Cardiac fibroblast (primary cell): ENCODE measurements around the gene SLC15A3.

ENCODE experiments used
- DNase-seq, 2 donors: peaks; one replicate each; pipeline versions ENCODE4 v3.0.0 to v3.0.0-alpha.2; 2010; ENCODE audit warnings: low read depth in 2 of 2
- H3K4me3 ChIP-seq, 2 donors: replicated peaks in 1 of 2; 1 replicate in 1 of 2; 2 replicates in 1 of 2; pipeline ENCODE4 v1.5.1; 2011; ENCODE audit warnings: low read depth in 2 of 2, low read length in 2 of 2, mild to moderate bottlenecking in 2 of 2, moderate library complexity in 1 of 2
- CTCF ChIP-seq: IDR thresholded peaks from one replicate; pipeline ENCODE4 v1.5.1; 2011; ENCODE audit warnings: low read depth, mild to moderate bottlenecking, low read length, inconsistent platforms

SLC15A3 gene

GRCh38 chr11:60923800-60924109, 28.2 kb downstream of the SLC15A3 start:
- TF ChIP-seq CTCF: no peak
- H3K4me3 ChIP-seq: peak overlapping the region in 1 of 2 donors; percentile 80

GRCh38 chr11:60923326-60923725, 28.6 kb downstream of the SLC15A3 start:
- no peak for TF ChIP-seq CTCF
- no peak for DNase-seq
- no peak overlapping the region for H3K4me3 ChIP-seq

More at GRCh38 chr11:60923800-60924109, 28.2 kb downstream of the SLC15A3 start:
- DNase-seq: no peak

- H3K4me3 ChIP-seq: no peak overlapping the region
- no peak for DNase-seq
- TF ChIP-seq CTCF: no peak
These were observed 29.1 kb downstream of the SLC15A3 start for GRCh38 chr11:60922906-60923305.

DNA sequence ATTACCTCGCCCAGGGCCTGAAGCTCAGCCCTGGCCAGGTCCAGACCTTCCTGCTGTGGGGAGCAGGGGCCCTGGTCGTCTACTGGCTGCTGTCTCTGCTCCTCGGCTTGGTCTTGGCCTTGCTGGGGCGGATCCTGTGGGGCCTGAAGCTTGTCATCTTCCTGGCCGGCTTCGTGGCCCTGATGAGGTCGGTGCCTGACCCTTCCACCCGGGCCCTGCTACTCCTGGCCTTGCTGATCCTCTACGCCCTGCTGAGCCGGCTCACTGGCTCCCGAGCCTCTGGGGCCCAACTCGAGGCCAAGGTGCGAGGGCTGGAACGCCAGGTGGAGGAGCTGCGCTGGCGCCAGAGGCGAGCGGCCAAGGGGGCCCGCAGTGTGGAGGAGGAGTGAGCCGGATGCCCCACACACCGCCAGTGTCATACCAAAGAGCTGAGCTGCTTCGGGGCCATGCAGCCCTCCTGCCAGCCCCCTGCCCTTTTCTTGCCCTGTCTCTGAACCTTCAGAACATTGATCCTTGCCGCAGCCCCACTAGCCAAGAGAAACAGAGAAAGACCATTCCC, 30.1 kb downstream of the SLC15A3 start:
- no peak overlapping the region for H3K4me3 ChIP-seq
- TF ChIP-seq CTCF: no peak
- DNase-seq: no peak

DNA sequence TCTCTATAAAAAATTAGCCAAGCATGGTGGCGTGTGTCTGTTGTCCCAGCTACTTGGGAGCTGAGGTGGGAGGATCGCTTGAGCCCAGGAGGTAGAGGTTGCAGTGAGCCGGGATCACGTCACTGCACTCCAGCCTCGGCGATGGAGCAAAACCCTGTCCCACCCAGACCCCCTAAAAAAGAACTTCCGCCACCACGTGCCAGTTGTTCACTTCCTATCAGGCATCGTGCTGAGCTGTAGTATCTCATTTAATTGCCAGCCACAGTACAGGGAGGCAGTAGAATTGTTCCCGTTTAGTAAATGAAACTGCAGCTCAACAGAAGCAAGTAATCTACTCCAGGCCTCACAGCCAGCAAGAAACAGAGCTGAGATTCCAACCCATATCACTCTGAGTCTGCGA, 30.7 kb downstream of the SLC15A3 start:
- no peak for DNase-seq
- no peak for TF ChIP-seq CTCF
- no peak overlapping the region for H3K4me3 ChIP-seq

GRCh38 chr11:60919956-60920355, 32.0 kb downstream of the SLC15A3 start:
- peak in 1 of 2 donors; percentile 53 for DNase-seq
- TF ChIP-seq CTCF: no peak
- H3K4me3 ChIP-seq: no peak overlapping the region

DNA sequence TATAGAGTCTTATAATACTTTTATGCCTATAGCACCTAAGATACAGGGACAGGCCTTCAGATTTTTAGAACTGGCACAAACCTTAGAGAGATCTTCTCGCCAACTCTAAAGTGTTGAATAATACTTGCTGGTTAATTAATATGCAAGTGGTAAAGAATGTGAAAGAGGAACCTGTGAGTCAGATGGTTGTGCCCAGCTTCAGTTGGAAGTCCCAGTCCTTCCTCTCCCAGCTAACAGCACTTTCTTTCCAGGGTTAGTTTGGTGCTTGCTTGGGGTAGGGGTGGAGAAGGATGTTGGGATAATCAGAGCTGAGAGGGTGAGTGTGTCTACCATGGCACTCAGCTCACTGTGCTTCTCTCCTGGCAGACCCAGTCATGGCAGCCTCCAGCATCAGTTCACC, 32.7 kb downstream of the SLC15A3 start:
- H3K4me3 ChIP-seq: no peak overlapping the region
- TF ChIP-seq CTCF: no peak
- DNase-seq: no peak
